GM23338 (cell line): ENCODE results near the gene ZC2HC1B.

Experiments used
- CREB1 ChIP-seq: fragments of 250-450 bp; sonication (Bioruptor Pico); IDR thresholded peaks from 2 replicates; pipeline ENCODE4 v1.5.0; 2020; ENCODE audit warnings: low read depth, mild to moderate bottlenecking, moderate library complexity
- CTCF ChIP-seq, 2 experiments: fragments of 200-600 bp in 1 of 2; sonication (generic) in 1 of 2; conservative IDR thresholded peaks; 2 replicates each; pipeline versions ENCODE4 v1.5.1 to v1.6.1; 2016 to 2017; ENCODE audit warnings: antibody characterized with exemption in 2 of 2, low read depth in 2 of 2, mild to moderate bottlenecking in 2 of 2, moderate library complexity in 1 of 2
- EZH2 ChIP-seq: fragments of 200-600 bp; sonication (generic); IDR thresholded peaks from one replicate; pipeline ENCODE4 v1.8.0; 2017; ENCODE audit warnings: antibody characterized with exemption, mild to moderate bottlenecking, low read depth; ENCODE audit not compliant: unreplicated experiment
- EZH2phosphoT487 ChIP-seq: fragments of 200-600 bp; sonication (generic); IDR thresholded peaks from one replicate; pipeline ENCODE4 v1.8.1; 2018; ENCODE audit warnings: antibody characterized with exemption; ENCODE audit not compliant: unreplicated experiment
- POLR2AphosphoS5 ChIP-seq: IDR thresholded peaks from 2 replicates; pipeline ENCODE4 v1.6.1; 2016; ENCODE audit warnings: antibody characterized with exemption, low read depth
- STAT1 ChIP-seq: IDR thresholded peaks from one replicate; pipeline ENCODE4 v1.6.1; 2016; ENCODE audit warnings: antibody characterized with exemption; ENCODE audit not compliant: unreplicated experiment
- TF ChIP-seq, protein P1 (sequence below): IDR thresholded peaks from one replicate; pipeline ENCODE4 v1.6.1; 2018; ENCODE audit warnings: antibody characterized with exemption; ENCODE audit not compliant: unreplicated experiment

- TF ChIP-seq CTCF (conservative IDR thresholded peaks at IDR 0.05; ENCODE audit: low read depth in 2 of 2): no peak
- no peak for TF ChIP-seq EZH2phosphoT487
- TF ChIP-seq POLR2AphosphoS5: no peak
- no peak for TF ChIP-seq CREB1 (CRISPR knock-in tag)
- TF ChIP-seq STAT1: no peak
- TF ChIP-seq EZH2: no peak
- TF ChIP-seq, protein P1, sequence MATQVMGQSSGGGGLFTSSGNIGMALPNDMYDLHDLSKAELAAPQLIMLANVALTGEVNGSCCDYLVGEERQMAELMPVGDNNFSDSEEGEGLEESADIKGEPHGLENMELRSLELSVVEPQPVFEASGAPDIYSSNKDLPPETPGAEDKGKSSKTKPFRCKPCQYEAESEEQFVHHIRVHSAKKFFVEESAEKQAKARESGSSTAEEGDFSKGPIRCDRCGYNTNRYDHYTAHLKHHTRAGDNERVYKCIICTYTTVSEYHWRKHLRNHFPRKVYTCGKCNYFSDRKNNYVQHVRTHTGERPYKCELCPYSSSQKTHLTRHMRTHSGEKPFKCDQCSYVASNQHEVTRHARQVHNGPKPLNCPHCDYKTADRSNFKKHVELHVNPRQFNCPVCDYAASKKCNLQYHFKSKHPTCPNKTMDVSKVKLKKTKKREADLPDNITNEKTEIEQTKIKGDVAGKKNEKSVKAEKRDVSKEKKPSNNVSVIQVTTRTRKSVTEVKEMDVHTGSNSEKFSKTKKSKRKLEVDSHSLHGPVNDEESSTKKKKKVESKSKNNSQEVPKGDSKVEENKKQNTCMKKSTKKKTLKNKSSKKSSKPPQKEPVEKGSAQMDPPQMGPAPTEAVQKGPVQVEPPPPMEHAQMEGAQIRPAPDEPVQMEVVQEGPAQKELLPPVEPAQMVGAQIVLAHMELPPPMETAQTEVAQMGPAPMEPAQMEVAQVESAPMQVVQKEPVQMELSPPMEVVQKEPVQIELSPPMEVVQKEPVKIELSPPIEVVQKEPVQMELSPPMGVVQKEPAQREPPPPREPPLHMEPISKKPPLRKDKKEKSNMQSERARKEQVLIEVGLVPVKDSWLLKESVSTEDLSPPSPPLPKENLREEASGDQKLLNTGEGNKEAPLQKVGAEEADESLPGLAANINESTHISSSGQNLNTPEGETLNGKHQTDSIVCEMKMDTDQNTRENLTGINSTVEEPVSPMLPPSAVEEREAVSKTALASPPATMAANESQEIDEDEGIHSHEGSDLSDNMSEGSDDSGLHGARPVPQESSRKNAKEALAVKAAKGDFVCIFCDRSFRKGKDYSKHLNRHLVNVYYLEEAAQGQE: no peak
Observed at GRCh38 chr6:143949962-143950361, 85.7 kb downstream of the ZC2HC1B start.
